ENCODE results near the gene MYH7B. TPM values are rescaled to one million over a fixed set of nuclear protein-coding genes. Genes with fewer than 3 reads are reported as not detected.
A peak's percentile ranks its signal among the peaks of the same experiment; 100 is the strongest.

Gene MYH7B
- total RNA-seq, result 19.3 TPM

DNA sequence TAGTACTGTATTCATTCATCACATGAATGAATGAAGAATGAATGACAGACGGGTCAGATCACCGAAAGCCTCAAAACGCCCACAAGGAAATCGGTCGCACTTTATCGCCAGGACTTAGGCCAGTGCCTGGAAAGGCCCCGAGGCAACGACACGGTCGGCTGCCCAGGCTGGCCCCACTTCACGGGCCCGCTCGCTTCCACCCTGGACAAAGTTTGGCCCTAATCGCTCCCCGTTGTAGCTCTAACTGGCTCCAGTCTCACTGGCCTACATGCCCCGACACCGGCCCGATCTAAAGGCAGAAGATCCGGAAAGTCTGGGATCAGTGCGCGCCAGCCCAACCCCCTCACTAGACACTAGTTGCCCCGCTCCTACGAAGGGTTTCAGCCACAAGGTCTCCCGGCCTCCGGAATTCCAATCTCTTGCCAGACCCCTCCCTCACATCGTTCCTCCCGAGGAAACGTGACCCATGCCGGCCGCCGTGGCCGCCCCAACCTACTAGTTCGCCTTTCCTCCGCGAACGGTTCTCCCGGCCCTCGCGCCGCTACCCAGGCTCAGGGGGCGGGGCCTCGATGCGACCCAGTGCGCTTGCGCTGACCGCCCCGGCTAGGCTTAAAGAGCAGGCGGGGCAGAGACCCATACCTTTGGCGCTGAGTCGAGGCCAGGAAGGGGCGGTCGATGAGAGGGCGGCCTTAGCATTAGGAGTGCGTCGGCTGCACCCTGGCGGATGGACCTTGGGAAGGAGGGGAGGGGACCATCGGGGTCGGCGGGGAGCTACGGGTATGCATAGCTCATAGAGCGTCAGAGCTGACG, at the start of gene MYH7B, which contains the start of gene GSS:
Gene MYH7B, plus strand, starts transcription at position 638 of the 810 bp plus-strand sequence. CDS start 22,138 bp downstream, outside the sequence.
Gene GSS, minus strand, starts transcription at position 576 of the 810 bp plus-strand sequence. CDS start 3,954 bp downstream, outside the sequence.
- H3K9me3 ChIP-seq (ENCODE audit: control insufficient read depth in 3 of 3, low read length in 3 of 3), result no peaks in the 10 kb centered on the region
- peak within 1 kb of the TSS; percentile 92 to 98 (median 93) for H3K9ac ChIP-seq (ENCODE audit: low read depth in 1 of 3, low read length in 3 of 3)
- H3K27me3 ChIP-seq (ENCODE audit: control insufficient read depth in 3 of 3, insufficient read depth in 3 of 3, low read length in 3 of 3), result no peaks in the 10 kb centered on the region
- peaks cover 30 to 33% (median 30%) of the 10 kb centered on the region in 3 donors for H3K4me1 ChIP-seq (ENCODE audit: control insufficient read depth in 3 of 3, insufficient read depth in 3 of 3, low read length in 3 of 3)
- H3K36me3 ChIP-seq (ENCODE audit: control insufficient read depth in 3 of 3, insufficient read depth in 3 of 3, low read length in 3 of 3), result no peaks in the 10 kb centered on the region
- H3K27ac ChIP-seq (ENCODE audit: low read depth, low read length), result peak within 1 kb of the TSS; percentile 97
- H3K4me3 ChIP-seq (ENCODE audit: low read length in 3 of 3), result peak within 1 kb of the TSS; percentile 92 to 98 (median 93)

- H3K36me3 ChIP-seq (ENCODE audit: control insufficient read depth in 3 of 3, insufficient read depth in 3 of 3, low read length in 3 of 3), result no peaks in the 10 kb centered on the region
- peaks cover 25 to 52% (median 26%) of the 10 kb centered on the region in 3 donors for H3K4me1 ChIP-seq (ENCODE audit: control insufficient read depth in 3 of 3, insufficient read depth in 3 of 3, low read length in 3 of 3)
- no peaks in the 10 kb centered on the region for H3K27me3 ChIP-seq (ENCODE audit: control insufficient read depth in 3 of 3, insufficient read depth in 3 of 3, low read length in 3 of 3)
- H3K4me3 ChIP-seq (ENCODE audit: low read length in 3 of 3), result peak overlapping the region in 2 of 3 donors; percentile 12 to 30
- H3K9ac ChIP-seq (ENCODE audit: low read depth in 1 of 3, low read length in 3 of 3), result peak overlapping the region; percentile 4 to 47 (median 36)
- H3K27ac ChIP-seq (ENCODE audit: low read depth, low read length), result peak overlapping the region; percentile 79
- no peaks in the 10 kb centered on the region for H3K9me3 ChIP-seq (ENCODE audit: control insufficient read depth in 3 of 3, low read length in 3 of 3)
Measured at GRCh38 chr20:34907616-34908469, 47.8 kb upstream of the MYH7B start.

DNA sequence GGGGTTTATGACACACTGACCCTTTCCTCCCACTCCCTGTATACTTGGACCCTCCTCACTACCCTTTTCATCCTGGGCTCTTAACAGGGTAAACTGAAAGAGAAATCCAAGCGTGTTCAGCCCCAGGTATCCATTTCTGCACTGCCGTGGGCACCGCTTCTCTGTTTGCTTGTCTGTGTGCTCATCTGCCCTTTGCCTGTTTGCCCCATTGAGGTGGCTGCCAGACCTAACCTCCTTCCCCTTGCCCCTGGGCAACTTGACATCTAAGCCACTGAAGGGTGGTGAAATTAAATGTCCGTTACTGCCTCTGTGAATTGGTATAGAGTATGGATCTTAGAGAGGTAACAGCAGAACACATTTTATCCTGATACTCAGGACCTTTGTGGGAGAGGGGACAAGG, 40.5 kb upstream of the MYH7B start:
- Histone ChIP-seq H3K27ac (ENCODE audit: low read depth, low read length) (peak overlapping the region; percentile 15), H3K4me3 (ENCODE audit: low read length in 3 of 3) (no peak overlapping the region)

GRCh38 chr20:34915749-34916455, 39.8 kb upstream of the MYH7B start:
- peak overlapping the region in 1 of 3 donors; percentile 7 for H3K9ac ChIP-seq (ENCODE audit: low read depth in 1 of 3, low read length in 3 of 3)
- no peaks in the 10 kb centered on the region for H3K27me3 ChIP-seq (ENCODE audit: control insufficient read depth in 3 of 3, insufficient read depth in 3 of 3, low read length in 3 of 3)
- H3K36me3 ChIP-seq (ENCODE audit: control insufficient read depth in 3 of 3, insufficient read depth in 3 of 3, low read length in 3 of 3), result peaks cover 24 to 41% (median 27%) of the 10 kb centered on the region in 3 donors
- no peak overlapping the region for H3K27ac ChIP-seq (ENCODE audit: low read depth, low read length)
- H3K4me1 ChIP-seq (ENCODE audit: control insufficient read depth in 3 of 3, insufficient read depth in 3 of 3, low read length in 3 of 3), result peaks cover 28 to 48% (median 37%) of the 10 kb centered on the region in 3 donors
- no peaks in the 10 kb centered on the region for H3K9me3 ChIP-seq (ENCODE audit: control insufficient read depth in 3 of 3, low read length in 3 of 3)
- no peak overlapping the region for H3K4me3 ChIP-seq (ENCODE audit: low read length in 3 of 3)

More for the DNA sequence above, 40.5 kb upstream of the MYH7B start:
- Histone ChIP-seq H3K4me1 (ENCODE audit: control insufficient read depth in 3 of 3, insufficient read depth in 3 of 3, low read length in 3 of 3) (peaks cover 28 to 40% (median 36%) of the 10 kb centered on the region in 3 donors), H3K27me3 (ENCODE audit: control insufficient read depth in 3 of 3, insufficient read depth in 3 of 3, low read length in 3 of 3) (no peaks in the 10 kb centered on the region), H3K9ac (ENCODE audit: low read depth in 1 of 3, low read length in 3 of 3) (peak overlapping the region in 1 of 3 donors; percentile 58), H3K9me3 (ENCODE audit: control insufficient read depth in 3 of 3, low read length in 3 of 3) (no peaks in the 10 kb centered on the region), H3K36me3 (ENCODE audit: control insufficient read depth in 3 of 3, insufficient read depth in 3 of 3, low read length in 3 of 3) (peaks cover 17 to 33% (median 21%) of the 10 kb centered on the region in 3 donors)

DNA sequence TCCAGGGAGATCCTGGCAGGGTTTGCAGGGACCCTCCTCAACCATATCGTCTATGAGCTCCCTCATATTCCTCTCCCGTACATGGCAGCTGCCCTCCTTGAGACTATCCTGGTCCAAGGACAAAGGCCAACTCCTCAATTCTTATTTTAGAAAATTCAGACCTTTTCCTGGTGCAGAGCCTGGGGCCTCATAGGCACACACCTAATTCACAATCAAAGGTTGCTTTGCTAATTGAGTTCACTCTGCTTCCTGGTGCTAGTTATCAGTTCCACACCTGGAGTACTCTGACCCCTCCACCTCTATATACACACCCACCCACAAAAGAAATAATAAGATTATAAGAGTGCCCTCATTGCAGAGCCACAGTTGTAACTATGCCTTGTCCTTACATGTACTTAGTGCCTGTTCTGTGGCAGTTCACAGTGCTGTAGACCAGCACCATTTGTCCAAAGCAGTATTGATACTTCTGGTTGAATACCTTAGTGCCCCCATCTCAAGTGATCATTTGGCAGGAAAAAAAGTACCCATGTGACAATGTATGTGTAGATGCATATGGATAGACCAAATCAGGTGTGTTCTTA, 38.8 kb upstream of the MYH7B start:
- no peak overlapping the region for H3K4me3 ChIP-seq (ENCODE audit: low read length in 3 of 3)
- no peak overlapping the region for H3K27ac ChIP-seq (ENCODE audit: low read depth, low read length)
- H3K9me3 ChIP-seq (ENCODE audit: control insufficient read depth in 3 of 3, low read length in 3 of 3), result no peaks in the 10 kb centered on the region
- peaks cover 32 to 56% (median 45%) of the 10 kb centered on the region in 3 donors for H3K4me1 ChIP-seq (ENCODE audit: control insufficient read depth in 3 of 3, insufficient read depth in 3 of 3, low read length in 3 of 3)
- H3K36me3 ChIP-seq (ENCODE audit: control insufficient read depth in 3 of 3, insufficient read depth in 3 of 3, low read length in 3 of 3), result peaks cover 30 to 50% (median 35%) of the 10 kb centered on the region in 3 donors
- H3K9ac ChIP-seq (ENCODE audit: low read depth in 1 of 3, low read length in 3 of 3), result no peak overlapping the region
- H3K27me3 ChIP-seq (ENCODE audit: control insufficient read depth in 3 of 3, insufficient read depth in 3 of 3, low read length in 3 of 3), result no peaks in the 10 kb centered on the region

GRCh38 chr20:34920055-34920454, 35.6 kb upstream of the MYH7B start:
- H3K9ac ChIP-seq (ENCODE audit: low read depth in 1 of 3, low read length in 3 of 3), result no peak overlapping the region
- no peak overlapping the region for H3K27ac ChIP-seq (ENCODE audit: low read depth, low read length)
- H3K4me3 ChIP-seq (ENCODE audit: low read length in 3 of 3), result no peak overlapping the region
- H3K9me3 ChIP-seq (ENCODE audit: control insufficient read depth in 3 of 3, low read length in 3 of 3), result no peaks in the 10 kb centered on the region
- peaks cover 29 to 48% (median 43%) of the 10 kb centered on the region in 3 donors for H3K36me3 ChIP-seq (ENCODE audit: control insufficient read depth in 3 of 3, insufficient read depth in 3 of 3, low read length in 3 of 3)
- peaks cover 38 to 55% (median 40%) of the 10 kb centered on the region in 3 donors for H3K4me1 ChIP-seq (ENCODE audit: control insufficient read depth in 3 of 3, insufficient read depth in 3 of 3, low read length in 3 of 3)
- H3K27me3 ChIP-seq (ENCODE audit: control insufficient read depth in 3 of 3, insufficient read depth in 3 of 3, low read length in 3 of 3), result no peaks in the 10 kb centered on the region

- Histone ChIP-seq H3K27ac (ENCODE audit: low read depth, low read length) (peak overlapping the region; percentile 86), H3K9me3 (ENCODE audit: control insufficient read depth in 3 of 3, low read length in 3 of 3) (no peaks in the 10 kb centered on the region), H3K27me3 (ENCODE audit: control insufficient read depth in 3 of 3, insufficient read depth in 3 of 3, low read length in 3 of 3) (no peaks in the 10 kb centered on the region), H3K9ac (ENCODE audit: low read depth in 1 of 3, low read length in 3 of 3) (no peak overlapping the region), H3K4me3 (ENCODE audit: low read length in 3 of 3) (no peak overlapping the region), H3K36me3 (ENCODE audit: control insufficient read depth in 3 of 3, insufficient read depth in 3 of 3, low read length in 3 of 3) (peaks cover 39 to 59% (median 52%) of the 10 kb centered on the region in 3 donors), H3K4me1 (ENCODE audit: control insufficient read depth in 3 of 3, insufficient read depth in 3 of 3, low read length in 3 of 3) (peaks cover 35 to 54% (median 38%) of the 10 kb centered on the region in 3 donors)
Measured at GRCh38 chr20:34921436-34921835, 34.2 kb upstream of the MYH7B start.

- H3K4me3 ChIP-seq (ENCODE audit: low read length in 3 of 3), result no peak overlapping the region
- H3K9ac ChIP-seq (ENCODE audit: low read depth in 1 of 3, low read length in 3 of 3), result peak overlapping the region in 1 of 3 donors; percentile 4
- no peaks in the 10 kb centered on the region for H3K27me3 ChIP-seq (ENCODE audit: control insufficient read depth in 3 of 3, insufficient read depth in 3 of 3, low read length in 3 of 3)
- peaks cover 52 to 67% (median 62%) of the 10 kb centered on the region in 3 donors for H3K36me3 ChIP-seq (ENCODE audit: control insufficient read depth in 3 of 3, insufficient read depth in 3 of 3, low read length in 3 of 3)
- H3K4me1 ChIP-seq (ENCODE audit: control insufficient read depth in 3 of 3, insufficient read depth in 3 of 3, low read length in 3 of 3), result peaks cover 35 to 62% (median 37%) of the 10 kb centered on the region in 3 donors
- H3K27ac ChIP-seq (ENCODE audit: low read depth, low read length), result peak overlapping the region; percentile 86
- H3K9me3 ChIP-seq (ENCODE audit: control insufficient read depth in 3 of 3, low read length in 3 of 3), result no peaks in the 10 kb centered on the region
Measured at GRCh38 chr20:34922654-34923381, 32.9 kb upstream of the MYH7B start.

All from skeletal muscle tissue (tissue), 4 donors.